CD4-positive, alpha-beta T cell treated with Interleukin-10 for 1 hour (primary cell): ENCODE data around the gene POLR2H.

Source experiments
- DNase-seq: peaks from one replicate; pipeline ENCODE4 v3.0.0-alpha.2; 2020

Gene POLR2H

GRCh38 chr3:184389384-184389783 is 27.9 kb downstream of the POLR2H start:
- DNase-seq = no peak

- no peak for DNase-seq
Measured at GRCh38 chr3:184389935-184390528, 28.5 kb downstream of the POLR2H start.

GRCh38 chr3:184391266-184391665 is 29.8 kb downstream of the POLR2H start:
- DNase-seq = no peak

- DNase-seq = no peak
Measured at GRCh38 chr3:184395320-184395660, 33.8 kb downstream of the POLR2H start.

GRCh38 chr3:184399410-184399809 is 37.9 kb downstream of the POLR2H start:
- DNase-seq = no peak

- DNase-seq = no peak
Measured at GRCh38 chr3:184405075-184406030, 43.8 kb downstream of the POLR2H start.

- no peak for DNase-seq
Measured at GRCh38 chr3:184409331-184409926, 47.9 kb downstream of the POLR2H start.

GRCh38 chr3:184409946-184410500 is 48.5 kb downstream of the POLR2H start:
- DNase-seq = no peak

GRCh38 chr3:184414418-184415202 is 53.1 kb downstream of the POLR2H start:
- DNase-seq = no peak

GRCh38 chr3:184415203-184415490 is 53.6 kb downstream of the POLR2H start:
- DNase-seq = no peak

- peak; percentile 72 for DNase-seq
Measured at GRCh38 chr3:184417619-184418327, 56.3 kb downstream of the POLR2H start.
